CD4-positive, alpha-beta memory T cell (primary cell): ENCODE data around the gene MUC4. TPM values are rescaled to one million over a fixed set of nuclear protein-coding genes. Genes with fewer than 3 reads are reported as not detected.

Source experiments
- CTCF ChIA-PET: fragments of 350-600 bp; sonication (Branson Sonifier 250); formaldehyde crosslinking; loops from one replicate; lab custom pipeline; 2021; ENCODE audit warnings: inconsistent platforms; ENCODE audit not compliant: partially characterized antibody; lab: Charles Lee
- POLR2A ChIA-PET: fragments of 350-600 bp; sonication (Branson Sonifier 250); formaldehyde crosslinking; loops from one replicate; lab custom pipeline; 2021; ENCODE audit not compliant: partially characterized antibody; lab: Charles Lee
- DNase-seq, 5 donors: peaks; one replicate each; pipeline versions ENCODE4 v3.0.0 to v3.0.0-alpha.2; 2020 to 2022; ENCODE audit warnings: mixed read lengths in 1 of 5
- H3K27ac ChIP-seq: one replicate; pipeline ENCODE4 v1.7.0; 2013; ENCODE audit warnings: low read depth, low read length
- H3K27me3 ChIP-seq: 2 replicates; pipeline ENCODE4 v1.7.0; 2013; ENCODE audit warnings: mild to moderate bottlenecking, low read length, moderate library complexity; ENCODE audit not compliant: insufficient read depth
- H3K36me3 ChIP-seq: 2 replicates; pipeline ENCODE4 v1.7.0; 2013; ENCODE audit warnings: mild to moderate bottlenecking, low read length, moderate library complexity; ENCODE audit not compliant: insufficient read depth
- H3K4me1 ChIP-seq: 2 replicates; pipeline ENCODE4 v1.7.0; 2013; ENCODE audit warnings: mild to moderate bottlenecking, low read length, moderate library complexity; ENCODE audit not compliant: insufficient read depth
- H3K4me3 ChIP-seq, 2 donors: one replicate each; pipeline ENCODE4 v1.7.0; 2013; ENCODE audit warnings: low read length in 2 of 2, mild to moderate bottlenecking in 1 of 2
- H3K9me3 ChIP-seq, 2 donors: one replicate each; pipeline ENCODE4 v1.7.0; 2013; ENCODE audit warnings: low read length in 2 of 2, control low read depth in 1 of 2; ENCODE audit not compliant: control insufficient read depth in 1 of 2
- H3K27ac Mint-ChIP-seq, 7 donors: one replicate each; pipeline ENCODE4 v1.8.0; 2020 to 2021; ENCODE audit warnings: mixed read lengths in 7 of 7, mild to moderate bottlenecking in 6 of 7, inconsistent platforms in 3 of 7, moderate library complexity in 3 of 7
- H3K27me3 Mint-ChIP-seq, 2 donors: one replicate each; pipeline ENCODE4 v1.8.0; 2020 to 2021; ENCODE audit warnings: mixed read lengths in 2 of 2
- H3K36me3 Mint-ChIP-seq, 2 donors: one replicate each; pipeline ENCODE4 v1.8.0; 2020 to 2021; ENCODE audit warnings: mixed read lengths in 2 of 2, inconsistent platforms in 1 of 2, mild to moderate bottlenecking in 1 of 2
- H3K4me1 Mint-ChIP-seq, 4 donors: one replicate each; pipeline ENCODE4 v1.8.0; 2020 to 2021; ENCODE audit warnings: mixed read lengths in 4 of 4, mild to moderate bottlenecking in 1 of 4
- H3K4me3 Mint-ChIP-seq, 8 donors: one replicate each; pipeline ENCODE4 v1.8.0; 2020 to 2021; ENCODE audit warnings: mixed read lengths in 8 of 8, mild to moderate bottlenecking in 7 of 8, moderate library complexity in 6 of 8, inconsistent platforms in 3 of 8
- H3K9me3 Mint-ChIP-seq, 8 donors: one replicate each; pipeline ENCODE4 v1.8.0; 2020 to 2021; ENCODE audit warnings: mixed read lengths in 8 of 8, mild to moderate bottlenecking in 5 of 8, inconsistent platforms in 3 of 8, moderate library complexity in 1 of 8
- intact Hi-C: fragments of 100-400 bp; cut with micrococcal nuclease; formaldehyde crosslinking; loops from one replicate; pipeline ENCODE4 v1.15.1; 2023
- polyA plus RNA-seq, 2 donors: library from polyadenylated mRNA; unstranded; fragments of 300-500 nt; fragmentation: Illumina TruSeq; gene quantifications; one replicate each; pipeline ENCODE4 v1.2.3, GENCODE V29; 2021
- total RNA-seq, 2 experiments: library from RNA; stranded (reverse); gene quantifications; one replicate each; pipeline ENCODE4 v1.2.3, GENCODE V29; 2021

The MUC4 gene
- total and polyA plus RNA-seq, 4 experiments from 2014 or later = not detected

- H3K9me3 Mint-ChIP-seq = no peaks in the 10 kb centered on the region
- H3K36me3 Mint-ChIP-seq = no peaks in the 10 kb centered on the region
- CTCF ChIA-PET = no interaction called here
- POLR2A ChIA-PET = no interaction called here
- DNase-seq = no peak
- no peaks in the 10 kb centered on the region for H3K36me3 ChIP-seq
- intact Hi-C loops = no loop called here
- no peaks in the 10 kb centered on the region for H3K27me3 ChIP-seq
- H3K27ac ChIP-seq = no peak overlapping the region
- H3K4me3 Mint-ChIP-seq = no peak overlapping the region
- no peak overlapping the region for H3K27ac Mint-ChIP-seq
- no peaks in the 10 kb centered on the region for H3K4me1 Mint-ChIP-seq
- no peaks in the 10 kb centered on the region for H3K4me1 ChIP-seq
- no peaks in the 10 kb centered on the region for H3K9me3 ChIP-seq
- peaks cover 0 to 2% of the 10 kb centered on the region in 2 donors for H3K27me3 Mint-ChIP-seq
- H3K4me3 ChIP-seq = no peak overlapping the region
These were observed 24.1 kb upstream of the MUC4 start for GRCh38 chr3:195835791-195836190.

GRCh38 chr3:195834675-195835583 is 23.2 kb upstream of the MUC4 start:
- Histone ChIP-seq H3K27ac (no peak overlapping the region), H3K36me3 (no peaks in the 10 kb centered on the region), H3K4me1 (no peaks in the 10 kb centered on the region), H3K4me3 (no peak overlapping the region), H3K27me3 (no peaks in the 10 kb centered on the region), H3K9me3 (no peaks in the 10 kb centered on the region)
- DNase-seq = no peak
- ChIA-PET POLR2A (no interaction called here), CTCF (interaction anchor here (1.9 kb wide), 1 partner anchor 15 kb away, joined by 7 read pairs; no protein-coding TSS in a partner anchor)
- intact Hi-C loops = no loop called here
- no peaks in the 10 kb centered on the region for H3K9me3 Mint-ChIP-seq
- H3K27ac Mint-ChIP-seq = no peak overlapping the region
- H3K4me1 Mint-ChIP-seq = no peaks in the 10 kb centered on the region
- H3K27me3 Mint-ChIP-seq = peaks cover 1 to 2% of the 10 kb centered on the region in 2 donors
- no peak overlapping the region for H3K4me3 Mint-ChIP-seq
- H3K36me3 Mint-ChIP-seq = no peaks in the 10 kb centered on the region

GRCh38 chr3:195829897-195830254 is 18.1 kb upstream of the MUC4 start:
- ChIA-PET POLR2A (no interaction called here), CTCF (no interaction called here)
- no peak overlapping the region for H3K4me3 Mint-ChIP-seq
- no peak overlapping the region for H3K27ac ChIP-seq
- no peaks in the 10 kb centered on the region for H3K36me3 Mint-ChIP-seq
- intact Hi-C loops = no loop called here
- H3K4me3 ChIP-seq = no peak overlapping the region
- peaks cover 1% of the 10 kb centered on the region in 2 donors for H3K27me3 Mint-ChIP-seq
- no peaks in the 10 kb centered on the region for H3K27me3 ChIP-seq
- no peaks in the 10 kb centered on the region for H3K9me3 ChIP-seq
- H3K36me3 ChIP-seq = no peaks in the 10 kb centered on the region
- H3K9me3 Mint-ChIP-seq = no peaks in the 10 kb centered on the region
- H3K4me1 ChIP-seq = no peaks in the 10 kb centered on the region
- DNase-seq = no peak
- no peak overlapping the region for H3K27ac Mint-ChIP-seq
- no peaks in the 10 kb centered on the region for H3K4me1 Mint-ChIP-seq

DNA sequence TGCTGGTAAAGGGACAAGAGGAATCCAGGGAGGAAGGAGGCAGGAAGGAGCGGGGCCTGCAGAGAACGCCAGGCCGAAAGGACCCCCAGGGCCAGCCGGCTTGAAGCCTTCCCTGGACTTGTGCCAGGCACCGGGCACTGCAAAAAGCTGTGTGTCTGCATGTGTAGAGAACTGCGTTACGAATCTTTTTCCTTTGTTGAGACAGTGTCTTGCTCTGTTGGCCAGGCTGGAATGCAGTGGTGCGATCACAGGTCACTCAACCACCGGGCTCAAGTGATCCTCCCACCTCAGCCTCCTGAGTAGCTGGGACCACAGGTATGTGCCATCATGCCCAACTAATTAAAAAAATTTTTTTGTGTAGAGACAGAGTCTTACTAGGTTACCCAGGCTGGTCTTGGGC is 17.0 kb upstream of the MUC4 start:
- POLR2A ChIA-PET = no interaction called here
- no peaks in the 10 kb centered on the region for H3K27me3 ChIP-seq
- DNase-seq = no peak
- no peaks in the 10 kb centered on the region for H3K9me3 ChIP-seq
- no peak overlapping the region for H3K4me3 ChIP-seq
- no peaks in the 10 kb centered on the region for H3K4me1 ChIP-seq
- CTCF ChIA-PET = interaction anchor here (1.4 kb wide), 2 partner anchors 15 to 21 kb away, joined by 3 to 4 read pairs; no protein-coding TSS in a partner anchor
- Mint-ChIP-seq H3K27ac (no peak overlapping the region), H3K9me3 (no peaks in the 10 kb centered on the region), H3K4me1 (no peaks in the 10 kb centered on the region), H3K36me3 (no peaks in the 10 kb centered on the region), H3K27me3 (peaks cover 1% of the 10 kb centered on the region in 2 donors), H3K4me3 (no peak overlapping the region)
- intact Hi-C loops = no loop called here
- H3K27ac ChIP-seq = no peak overlapping the region
- H3K36me3 ChIP-seq = no peaks in the 10 kb centered on the region

- no peaks in the 10 kb centered on the region for H3K36me3 Mint-ChIP-seq
- no peak overlapping the region for H3K4me3 ChIP-seq
- ChIA-PET POLR2A (no interaction called here), CTCF (no interaction called here)
- no peak overlapping the region for H3K4me3 Mint-ChIP-seq
- DNase-seq = no peak
- no peaks in the 10 kb centered on the region for H3K4me1 ChIP-seq
- no peaks in the 10 kb centered on the region for H3K27me3 ChIP-seq
- H3K27ac Mint-ChIP-seq = no peak overlapping the region
- H3K36me3 ChIP-seq = no peaks in the 10 kb centered on the region
- intact Hi-C loops = no loop called here
- H3K9me3 ChIP-seq = no peaks in the 10 kb centered on the region
- H3K4me1 Mint-ChIP-seq = no peaks in the 10 kb centered on the region
- no peaks in the 10 kb centered on the region for H3K9me3 Mint-ChIP-seq
- peaks cover 1 to 6% of the 10 kb centered on the region in 2 donors for H3K27me3 Mint-ChIP-seq
- H3K27ac ChIP-seq = no peak overlapping the region
These were observed 14.4 kb upstream of the MUC4 start for GRCh38 chr3:195825857-195826804.

GRCh38 chr3:195825191-195825588 is 13.5 kb upstream of the MUC4 start:
- Mint-ChIP-seq H3K9me3 (no peaks in the 10 kb centered on the region), H3K4me3 (no peak overlapping the region), H3K36me3 (no peaks in the 10 kb centered on the region), H3K27me3 (peaks cover 1 to 4% of the 10 kb centered on the region in 2 donors), H3K27ac (no peak overlapping the region), H3K4me1 (no peaks in the 10 kb centered on the region)
- no peak for DNase-seq
- ChIA-PET CTCF (no interaction called here), POLR2A (no interaction called here)
- intact Hi-C loops = no loop called here
- Histone ChIP-seq H3K27me3 (no peaks in the 10 kb centered on the region), H3K4me3 (no peak overlapping the region), H3K36me3 (no peaks in the 10 kb centered on the region), H3K27ac (no peak overlapping the region), H3K9me3 (no peaks in the 10 kb centered on the region), H3K4me1 (no peaks in the 10 kb centered on the region)
